CD14-positive monocyte (primary cell): Measurements from ENCODE around the gene INMT. TPM values are rescaled to one million over a fixed set of nuclear protein-coding genes. Genes with fewer than 3 reads are reported as not detected.

Experiments
- DNase-seq, 3 donors: peaks; one replicate each; pipeline ENCODE4 v3.0.0-alpha.2; 2011 to 2022
- H2AFZ ChIP-seq: 2 replicates; pipeline ENCODE4 v1.6.0; 2012; ENCODE audit warnings: mild to moderate bottlenecking, low read depth, low read length, inconsistent platforms; ENCODE audit not compliant: insufficient read depth, poor library complexity, severe bottlenecking
- H3K27ac ChIP-seq, 2 donors: 1 replicate in 1 of 2; 2 replicates in 1 of 2; pipeline ENCODE4 v1.5.1; 2012 to 2013; ENCODE audit warnings: low read length in 2 of 2, control low read depth in 1 of 2, inconsistent platforms in 1 of 2, low read depth in 1 of 2, mild to moderate bottlenecking in 1 of 2
- H3K27me3 ChIP-seq, 2 donors: one replicate each; pipeline versions ENCODE4 v1.6.0 to v1.6.1; 2011 to 2013; ENCODE audit warnings: low read length in 2 of 2; ENCODE audit not compliant: control insufficient read depth in 2 of 2, insufficient read depth in 2 of 2
- H3K36me3 ChIP-seq, 2 donors: replicated peaks in 1 of 2; 1 replicate in 1 of 2; 2 replicates in 1 of 2; pipeline versions ENCODE4 v1.5.1 to v1.6.1; 2012 to 2013; ENCODE audit warnings: low read length in 2 of 2, control low read depth in 1 of 2, inconsistent platforms in 1 of 2, mild to moderate bottlenecking in 1 of 2; ENCODE audit not compliant: insufficient read depth in 2 of 2, control insufficient read depth in 1 of 2
- H3K4me1 ChIP-seq, 2 donors: 1 replicate in 1 of 2; 2 replicates in 1 of 2; pipeline versions ENCODE4 v1.5.1 to v1.6.1; 2012 to 2013; ENCODE audit warnings: low read length in 2 of 2, control low read depth in 1 of 2, inconsistent platforms in 1 of 2, mild to moderate bottlenecking in 1 of 2, moderate library complexity in 1 of 2; ENCODE audit not compliant: insufficient read depth in 2 of 2, control insufficient read depth in 1 of 2
- H3K4me2 ChIP-seq: replicated peaks from 2 replicates; pipeline ENCODE3; 2012; ENCODE audit warnings: low read length, moderate library complexity, mild to moderate bottlenecking; ENCODE audit not compliant: poor library complexity, severe bottlenecking; ENCODE audit errors: extremely low read depth
- H3K4me3 ChIP-seq, 3 experiments: fragments of 200-600 bp in 1 of 3; sonication (generic) in 1 of 3; replicated peaks in 1 of 3; 1 replicate in 2 of 3; 2 replicates in 1 of 3; pipeline ENCODE4 v1.5.1; 2011 to 2013; ENCODE audit warnings: low read length in 3 of 3, mild to moderate bottlenecking in 3 of 3, control low read depth in 2 of 3, low read depth in 2 of 3, inconsistent platforms in 1 of 3, moderate library complexity in 1 of 3
- H3K79me2 ChIP-seq: 2 replicates; pipeline ENCODE4 v1.6.0; 2012; ENCODE audit warnings: mild to moderate bottlenecking, control low read depth, inconsistent platforms, low read length, moderate library complexity; ENCODE audit not compliant: insufficient read depth
- H3K9ac ChIP-seq: 2 replicates; pipeline ENCODE4 v1.6.0; 2017; ENCODE audit warnings: low read length, mild to moderate bottlenecking; ENCODE audit not compliant: insufficient read depth, poor library complexity, severe bottlenecking
- H3K9me3 ChIP-seq, 2 donors: replicated peaks in 1 of 2; 1 replicate in 1 of 2; 2 replicates in 1 of 2; pipeline versions ENCODE4 v1.5.1 to v1.6.1; 2012 to 2013; ENCODE audit warnings: low read length in 2 of 2, control low read depth in 1 of 2; ENCODE audit not compliant: control insufficient read depth in 1 of 2, insufficient read depth in 1 of 2
- H4K20me1 ChIP-seq: 2 replicates; pipeline ENCODE4 v1.6.0; 2012; ENCODE audit warnings: mild to moderate bottlenecking, low read length, control low read depth, moderate library complexity; ENCODE audit not compliant: insufficient read depth
- H3K27ac Mint-ChIP-seq, 7 donors: one replicate each; pipeline ENCODE4 v1.8.0; 2020; ENCODE audit warnings: mild to moderate bottlenecking in 7 of 7, mixed read lengths in 7 of 7, moderate library complexity in 6 of 7, inconsistent platforms in 2 of 7
- H3K27me3 Mint-ChIP-seq, 3 donors: one replicate each; pipeline ENCODE4 v1.8.0; 2021 to 2022; ENCODE audit warnings: low read depth in 3 of 3, mild to moderate bottlenecking in 3 of 3, mixed read lengths in 3 of 3, moderate library complexity in 3 of 3, inconsistent platforms in 1 of 3
- H3K36me3 Mint-ChIP-seq, 2 donors: one replicate each; pipeline ENCODE4 v1.8.0; 2020; ENCODE audit warnings: mixed read lengths in 2 of 2, inconsistent platforms in 1 of 2, mild to moderate bottlenecking in 1 of 2
- H3K4me1 Mint-ChIP-seq: one replicate; pipeline ENCODE4 v1.8.0; 2020; ENCODE audit warnings: mild to moderate bottlenecking, mixed read lengths
- H3K4me3 Mint-ChIP-seq, 2 donors: one replicate each; pipeline ENCODE4 v1.8.0; 2020; ENCODE audit warnings: mild to moderate bottlenecking in 2 of 2, mixed read lengths in 2 of 2, moderate library complexity in 1 of 2
- H3K9me3 Mint-ChIP-seq, 7 donors: one replicate each; pipeline ENCODE4 v1.8.0; 2020 to 2022; ENCODE audit warnings: mixed read lengths in 7 of 7, mild to moderate bottlenecking in 6 of 7, moderate library complexity in 6 of 7, inconsistent platforms in 2 of 7
- WGBS: methylation state at CpG from one replicate; pipeline ENCODE4 v1.1.5; 2013; ENCODE audit warnings: missing lambda C conversion rate; ENCODE audit not compliant: insufficient coverage; 5-methylcytosine and 5-hydroxymethylcytosine counted together
- intact Hi-C, 2 donors: fragments of 100-400 bp; cut with micrococcal nuclease; formaldehyde crosslinking; loops; one replicate each; pipeline versions ENCODE4 v1.15.0 to v1.15.1; 2023
- polyA plus RNA-seq, 3 donors: library from polyadenylated mRNA; depleted of rRNA in 1 of 3; unstranded in 2 of 3; stranded (reverse) in 1 of 3; fragments of 300-500 nt in 2 of 3; fragments of >200 nt in 1 of 3; fragmentation: Illumina TruSeq in 2 of 3; gene quantifications; 1 replicate in 2 of 3; 2 replicates in 1 of 3; pipeline ENCODE4 v1.2.3, GENCODE V29; 2012 to 2021
- TF ChIP-seq, protein P1 (sequence below): fragments of 200-600 bp; IDR thresholded peaks from one replicate; pipeline ENCODE4 v1.8.0; 2022; ENCODE audit warnings: antibody characterized with exemption, mild to moderate bottlenecking

Gene INMT
- polyA plus RNA-seq, 3 donors, result not detected

GRCh38 chr7:30771174-30771879 is 19.4 kb downstream of the INMT start, which contains the start of gene MINDY4:
Gene MINDY4 (plus strand): TSS chr7:30771417. CDS start chr7:30771494, 77 bp downstream.
- Histone ChIP-seq H3K9ac (peak within 1 kb of the TSS; percentile 66), H3K9me3 (no peaks in the 10 kb centered on the region), H3K27me3 (no peaks in the 10 kb centered on the region), H3K36me3 (no peaks in the 10 kb centered on the region), H2AFZ (peak within 1 kb of the TSS; percentile 94), H3K4me3 (peak within 1 kb of the TSS; percentile 66 to 84 (median 81)), H3K4me2 (peak within 1 kb of the TSS; percentile 85), H3K27ac (peak within 1 kb of the TSS in 1 of 2 donors; percentile 58), H3K79me2 (no peaks in the 10 kb centered on the region), H4K20me1 (no peaks in the 10 kb centered on the region), H3K4me1 (peaks cover 8 to 11% of the 10 kb centered on the region in 2 donors)
- TF ChIP-seq, protein P1, sequence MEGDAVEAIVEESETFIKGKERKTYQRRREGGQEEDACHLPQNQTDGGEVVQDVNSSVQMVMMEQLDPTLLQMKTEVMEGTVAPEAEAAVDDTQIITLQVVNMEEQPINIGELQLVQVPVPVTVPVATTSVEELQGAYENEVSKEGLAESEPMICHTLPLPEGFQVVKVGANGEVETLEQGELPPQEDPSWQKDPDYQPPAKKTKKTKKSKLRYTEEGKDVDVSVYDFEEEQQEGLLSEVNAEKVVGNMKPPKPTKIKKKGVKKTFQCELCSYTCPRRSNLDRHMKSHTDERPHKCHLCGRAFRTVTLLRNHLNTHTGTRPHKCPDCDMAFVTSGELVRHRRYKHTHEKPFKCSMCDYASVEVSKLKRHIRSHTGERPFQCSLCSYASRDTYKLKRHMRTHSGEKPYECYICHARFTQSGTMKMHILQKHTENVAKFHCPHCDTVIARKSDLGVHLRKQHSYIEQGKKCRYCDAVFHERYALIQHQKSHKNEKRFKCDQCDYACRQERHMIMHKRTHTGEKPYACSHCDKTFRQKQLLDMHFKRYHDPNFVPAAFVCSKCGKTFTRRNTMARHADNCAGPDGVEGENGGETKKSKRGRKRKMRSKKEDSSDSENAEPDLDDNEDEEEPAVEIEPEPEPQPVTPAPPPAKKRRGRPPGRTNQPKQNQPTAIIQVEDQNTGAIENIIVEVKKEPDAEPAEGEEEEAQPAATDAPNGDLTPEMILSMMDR, result no peak
- DNase-seq, result peak; percentile 51 to 63 (median 59)
- WGBS, result 3% methylated on average over 50 of the region's 62 CpGs
- Mint-ChIP-seq H3K9me3 (no peaks in the 10 kb centered on the region), H3K36me3 (no peaks in the 10 kb centered on the region), H3K27ac (peak within 1 kb of the TSS; percentile 38 to 86 (median 80)), H3K4me1 (peaks cover 9% of the 10 kb centered on the region), H3K27me3 (peaks cover 3 to 7% (median 4%) of the 10 kb centered on the region in 3 donors), H3K4me3 (peak within 1 kb of the TSS; percentile 82 to 95)
- intact Hi-C loops, result no loop called here

GRCh38 chr7:30771880-30772425 is 20.0 kb downstream of the INMT start:
- H3K27ac ChIP-seq, result peak overlapping the region in 1 of 2 donors; percentile 58
- peak in 1 of 3 donors; percentile 11 for DNase-seq
- intact Hi-C loops, result no loop called here
- no peaks in the 10 kb centered on the region for H3K9me3 Mint-ChIP-seq
- H3K4me1 ChIP-seq, result peaks cover 8 to 11% of the 10 kb centered on the region in 2 donors
- TF ChIP-seq, protein P1, result no peak
- no peaks in the 10 kb centered on the region for H3K9me3 ChIP-seq
- peak overlapping the region; percentile 94 for H2AFZ ChIP-seq
- H3K36me3 Mint-ChIP-seq, result no peaks in the 10 kb centered on the region
- no peaks in the 10 kb centered on the region for H3K79me2 ChIP-seq
- peaks cover 9% of the 10 kb centered on the region for H3K4me1 Mint-ChIP-seq
- no peaks in the 10 kb centered on the region for H3K27me3 ChIP-seq
- no peaks in the 10 kb centered on the region for H3K36me3 ChIP-seq
- 0% methylated on average over 9 of the region's 15 CpGs for WGBS
- H3K27me3 Mint-ChIP-seq, result peaks cover 3 to 7% (median 4%) of the 10 kb centered on the region in 3 donors
- peak overlapping the region; percentile 66 to 84 (median 81) for H3K4me3 ChIP-seq
- H3K4me2 ChIP-seq, result peak overlapping the region; percentile 85
- peak overlapping the region; percentile 66 for H3K9ac ChIP-seq
- peak overlapping the region in 4 of 7 donors; percentile 4 to 67 (median 44) for H3K27ac Mint-ChIP-seq
- peak overlapping the region; percentile 82 to 95 for H3K4me3 Mint-ChIP-seq
- H4K20me1 ChIP-seq, result no peaks in the 10 kb centered on the region
